ENCODE data around the gene FKBP5. TPM values are rescaled to one million over a fixed set of nuclear protein-coding genes. Genes with fewer than 3 reads are reported as not detected.

FKBP5 gene
- polyA plus RNA-seq, 1 donor from 2014 or later, result 1.2 TPM

GRCh38 chr6:35668096-35668495 lies 20.6 kb downstream of the FKBP5 start:
- Histone ChIP-seq H3K27me3 (ENCODE audit: insufficient read depth, low read depth, low read length) (no peaks in the 10 kb centered on the region), H3K9me2 (ENCODE audit: insufficient read depth, low read length) (no peaks in the 10 kb centered on the region), H3K79me2 (replicated peaks; ENCODE audit: insufficient read depth, low read length) (no peaks in the 10 kb centered on the region), H3F3A (ENCODE audit: insufficient read depth, low read length, poor library complexity, severe bottlenecking) (no peaks in the 10 kb centered on the region), H3K36me3 (ENCODE audit: insufficient read depth, low read length) (no peaks in the 10 kb centered on the region), H3K4me2 (ENCODE audit: low read length) (no peak overlapping the region), H2AFZ (ENCODE audit: low read depth, low read length) (no peak overlapping the region), H4K20me1 (ENCODE audit: insufficient read depth) (no peaks in the 10 kb centered on the region), H3K27ac (ENCODE audit: low read length) (no peak overlapping the region), H3K9me3 (ENCODE audit: low read length) (no peaks in the 10 kb centered on the region), H3K9ac (ENCODE audit: low read length) (no peak overlapping the region), H3K4me3 (ENCODE audit: low read length) (no peak overlapping the region)
- TF ChIP-seq RAD21 (conservative IDR thresholded peaks at IDR 0.05), result no peak
- TF ChIP-seq EP300 (conservative IDR thresholded peaks at IDR 0.05; ENCODE audit: poor library complexity, severe bottlenecking), result no peak
- no peak for TF ChIP-seq SMC3 (conservative IDR thresholded peaks at IDR 0.05; ENCODE audit: poor library complexity)
- TF ChIP-seq, protein P1, sequence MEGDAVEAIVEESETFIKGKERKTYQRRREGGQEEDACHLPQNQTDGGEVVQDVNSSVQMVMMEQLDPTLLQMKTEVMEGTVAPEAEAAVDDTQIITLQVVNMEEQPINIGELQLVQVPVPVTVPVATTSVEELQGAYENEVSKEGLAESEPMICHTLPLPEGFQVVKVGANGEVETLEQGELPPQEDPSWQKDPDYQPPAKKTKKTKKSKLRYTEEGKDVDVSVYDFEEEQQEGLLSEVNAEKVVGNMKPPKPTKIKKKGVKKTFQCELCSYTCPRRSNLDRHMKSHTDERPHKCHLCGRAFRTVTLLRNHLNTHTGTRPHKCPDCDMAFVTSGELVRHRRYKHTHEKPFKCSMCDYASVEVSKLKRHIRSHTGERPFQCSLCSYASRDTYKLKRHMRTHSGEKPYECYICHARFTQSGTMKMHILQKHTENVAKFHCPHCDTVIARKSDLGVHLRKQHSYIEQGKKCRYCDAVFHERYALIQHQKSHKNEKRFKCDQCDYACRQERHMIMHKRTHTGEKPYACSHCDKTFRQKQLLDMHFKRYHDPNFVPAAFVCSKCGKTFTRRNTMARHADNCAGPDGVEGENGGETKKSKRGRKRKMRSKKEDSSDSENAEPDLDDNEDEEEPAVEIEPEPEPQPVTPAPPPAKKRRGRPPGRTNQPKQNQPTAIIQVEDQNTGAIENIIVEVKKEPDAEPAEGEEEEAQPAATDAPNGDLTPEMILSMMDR (IDR thresholded peaks at IDR 0.05; ENCODE audit: poor library complexity, severe bottlenecking), result no peak

- H3K9me2 ChIP-seq (ENCODE audit: insufficient read depth, low read length), result no peaks in the 10 kb centered on the region
- H3K27ac ChIP-seq (ENCODE audit: low read length), result no peak overlapping the region
- TF ChIP-seq POLR2AphosphoS5 (IDR thresholded peaks at IDR 0.05), result no peak
- TF ChIP-seq EZH2 (IDR thresholded peaks at IDR 0.05; ENCODE audit: borderline replicate concordance, insufficient read depth, low read length, poor library complexity, severe bottlenecking), result no peak
- TF ChIP-seq, protein P2, sequence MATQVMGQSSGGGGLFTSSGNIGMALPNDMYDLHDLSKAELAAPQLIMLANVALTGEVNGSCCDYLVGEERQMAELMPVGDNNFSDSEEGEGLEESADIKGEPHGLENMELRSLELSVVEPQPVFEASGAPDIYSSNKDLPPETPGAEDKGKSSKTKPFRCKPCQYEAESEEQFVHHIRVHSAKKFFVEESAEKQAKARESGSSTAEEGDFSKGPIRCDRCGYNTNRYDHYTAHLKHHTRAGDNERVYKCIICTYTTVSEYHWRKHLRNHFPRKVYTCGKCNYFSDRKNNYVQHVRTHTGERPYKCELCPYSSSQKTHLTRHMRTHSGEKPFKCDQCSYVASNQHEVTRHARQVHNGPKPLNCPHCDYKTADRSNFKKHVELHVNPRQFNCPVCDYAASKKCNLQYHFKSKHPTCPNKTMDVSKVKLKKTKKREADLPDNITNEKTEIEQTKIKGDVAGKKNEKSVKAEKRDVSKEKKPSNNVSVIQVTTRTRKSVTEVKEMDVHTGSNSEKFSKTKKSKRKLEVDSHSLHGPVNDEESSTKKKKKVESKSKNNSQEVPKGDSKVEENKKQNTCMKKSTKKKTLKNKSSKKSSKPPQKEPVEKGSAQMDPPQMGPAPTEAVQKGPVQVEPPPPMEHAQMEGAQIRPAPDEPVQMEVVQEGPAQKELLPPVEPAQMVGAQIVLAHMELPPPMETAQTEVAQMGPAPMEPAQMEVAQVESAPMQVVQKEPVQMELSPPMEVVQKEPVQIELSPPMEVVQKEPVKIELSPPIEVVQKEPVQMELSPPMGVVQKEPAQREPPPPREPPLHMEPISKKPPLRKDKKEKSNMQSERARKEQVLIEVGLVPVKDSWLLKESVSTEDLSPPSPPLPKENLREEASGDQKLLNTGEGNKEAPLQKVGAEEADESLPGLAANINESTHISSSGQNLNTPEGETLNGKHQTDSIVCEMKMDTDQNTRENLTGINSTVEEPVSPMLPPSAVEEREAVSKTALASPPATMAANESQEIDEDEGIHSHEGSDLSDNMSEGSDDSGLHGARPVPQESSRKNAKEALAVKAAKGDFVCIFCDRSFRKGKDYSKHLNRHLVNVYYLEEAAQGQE (IDR thresholded peaks at IDR 0.05; ENCODE audit: borderline replicate concordance), result no peak
- no peak for TF ChIP-seq RAD21 (conservative IDR thresholded peaks at IDR 0.05)
- no peak for TF ChIP-seq EP300 (conservative IDR thresholded peaks at IDR 0.05; ENCODE audit: poor library complexity, severe bottlenecking)
- no peak for TF ChIP-seq SMC3 (conservative IDR thresholded peaks at IDR 0.05; ENCODE audit: poor library complexity)
- TF ChIP-seq, protein P1 (IDR thresholded peaks at IDR 0.05; ENCODE audit: poor library complexity, severe bottlenecking), result no peak
- TF ChIP-seq MXI1 (conservative IDR thresholded peaks at IDR 0.05; ENCODE audit: poor library complexity, severe bottlenecking), result no peak
- no peak for TF ChIP-seq TAF1 (IDR thresholded peaks at IDR 0.05; ENCODE audit: low read depth)
- no peaks in the 10 kb centered on the region for H3K27me3 ChIP-seq (ENCODE audit: insufficient read depth, low read depth, low read length)
- no peak overlapping the region for H3K4me3 ChIP-seq (ENCODE audit: low read length)
- no peaks in the 10 kb centered on the region for H3K79me2 ChIP-seq (replicated peaks; ENCODE audit: insufficient read depth, low read length)
- no peaks in the 10 kb centered on the region for H3K36me3 ChIP-seq (ENCODE audit: insufficient read depth, low read length)
- no peak overlapping the region for H3K4me2 ChIP-seq (ENCODE audit: low read length)
- H2AFZ ChIP-seq (ENCODE audit: low read depth, low read length), result no peak overlapping the region
- H3F3A ChIP-seq (ENCODE audit: insufficient read depth, low read length, poor library complexity, severe bottlenecking), result no peaks in the 10 kb centered on the region
- H4K20me1 ChIP-seq (ENCODE audit: insufficient read depth), result no peaks in the 10 kb centered on the region
- H3K9me3 ChIP-seq (ENCODE audit: low read length), result no peaks in the 10 kb centered on the region
- H3K9ac ChIP-seq (ENCODE audit: low read length), result no peak overlapping the region
Observed at GRCh38 chr6:35665573-35665972, 23.1 kb downstream of the FKBP5 start.

Data from neural cell (in vitro differentiated cells).